Measurements from ENCODE around the gene PLOD1. TPM values are rescaled to one million over a fixed set of nuclear protein-coding genes. Genes with fewer than 3 reads are reported as not detected.
A peak's percentile ranks its signal among the peaks of the same experiment; 100 is the strongest.

The PLOD1 gene
- total and polyA plus RNA-seq, 2 of the 13 experiments (the other 11 are each of a cell fraction or from before 2014, with no cell fraction given): 70.1 to 318 TPM

DNA sequence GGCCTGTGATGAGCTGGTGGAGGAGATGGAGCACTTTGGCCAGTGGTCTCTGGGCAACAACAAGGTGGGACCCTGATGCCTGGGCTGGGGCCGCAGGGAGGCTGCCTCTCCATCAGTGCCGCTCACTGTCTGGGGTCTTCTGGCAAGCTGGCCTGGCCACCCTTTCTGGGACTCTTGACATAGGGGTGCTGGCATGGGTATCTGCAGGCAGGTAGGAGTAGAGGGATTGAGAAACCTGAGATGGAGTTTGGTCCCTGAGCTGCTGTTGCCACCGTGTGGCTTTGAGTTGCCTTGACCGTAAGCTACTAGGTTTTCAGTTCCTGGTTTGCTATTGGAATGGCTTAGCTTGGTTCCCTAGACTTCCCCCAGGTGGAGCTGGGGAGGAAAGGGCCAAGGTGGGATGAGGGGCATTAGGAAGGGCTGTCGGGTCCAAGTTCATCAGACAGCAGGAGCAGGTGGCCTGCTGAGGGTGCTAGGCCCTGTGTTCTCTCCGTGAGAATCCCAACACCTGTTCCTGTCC lies 32.6 kb downstream of the PLOD1 start (continued):
- TF ChIP-seq, protein P1, sequence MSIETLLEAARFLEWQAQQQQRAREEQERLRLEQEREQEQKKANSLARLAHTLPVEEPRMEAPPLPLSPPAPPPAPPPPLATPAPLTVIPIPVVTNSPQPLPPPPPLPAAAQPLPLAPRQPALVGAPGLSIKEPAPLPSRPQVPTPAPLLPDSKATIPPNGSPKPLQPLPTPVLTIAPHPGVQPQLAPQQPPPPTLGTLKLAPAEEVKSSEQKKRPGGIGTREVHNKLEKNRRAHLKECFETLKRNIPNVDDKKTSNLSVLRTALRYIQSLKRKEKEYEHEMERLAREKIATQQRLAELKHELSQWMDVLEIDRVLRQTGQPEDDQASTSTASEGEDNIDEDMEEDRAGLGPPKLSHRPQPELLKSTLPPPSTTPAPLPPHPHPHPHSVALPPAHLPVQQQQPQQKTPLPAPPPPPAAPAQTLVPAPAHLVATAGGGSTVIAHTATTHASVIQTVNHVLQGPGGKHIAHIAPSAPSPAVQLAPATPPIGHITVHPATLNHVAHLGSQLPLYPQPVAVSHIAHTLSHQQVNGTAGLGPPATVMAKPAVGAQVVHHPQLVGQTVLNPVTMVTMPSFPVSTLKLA (IDR thresholded peaks at IDR 0.05): no peak
- no peak for TF ChIP-seq TRIM24 (CRISPR knock-in tag; IDR thresholded peaks at IDR 0.05)
- TF ChIP-seq ZSCAN22 (CRISPR knock-in tag; IDR thresholded peaks at IDR 0.05): no peak
- TF ChIP-seq, protein P2, sequence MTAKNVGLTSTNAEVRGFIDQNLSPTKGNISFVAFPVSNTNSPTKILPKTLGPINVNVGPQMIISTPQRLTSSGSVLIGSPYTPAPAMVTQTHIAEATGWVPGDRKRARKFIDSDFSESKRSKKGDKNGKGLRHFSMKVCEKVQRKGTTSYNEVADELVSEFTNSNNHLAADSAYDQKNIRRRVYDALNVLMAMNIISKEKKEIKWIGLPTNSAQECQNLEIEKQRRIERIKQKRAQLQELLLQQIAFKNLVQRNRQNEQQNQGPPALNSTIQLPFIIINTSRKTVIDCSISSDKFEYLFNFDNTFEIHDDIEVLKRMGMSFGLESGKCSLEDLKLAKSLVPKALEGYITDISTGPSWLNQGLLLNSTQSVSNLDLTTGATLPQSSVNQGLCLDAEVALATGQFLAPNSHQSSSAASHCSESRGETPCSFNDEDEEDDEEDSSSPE (CRISPR knock-in tag; IDR thresholded peaks at IDR 0.05): no peak
- TF ChIP-seq, protein P3, sequence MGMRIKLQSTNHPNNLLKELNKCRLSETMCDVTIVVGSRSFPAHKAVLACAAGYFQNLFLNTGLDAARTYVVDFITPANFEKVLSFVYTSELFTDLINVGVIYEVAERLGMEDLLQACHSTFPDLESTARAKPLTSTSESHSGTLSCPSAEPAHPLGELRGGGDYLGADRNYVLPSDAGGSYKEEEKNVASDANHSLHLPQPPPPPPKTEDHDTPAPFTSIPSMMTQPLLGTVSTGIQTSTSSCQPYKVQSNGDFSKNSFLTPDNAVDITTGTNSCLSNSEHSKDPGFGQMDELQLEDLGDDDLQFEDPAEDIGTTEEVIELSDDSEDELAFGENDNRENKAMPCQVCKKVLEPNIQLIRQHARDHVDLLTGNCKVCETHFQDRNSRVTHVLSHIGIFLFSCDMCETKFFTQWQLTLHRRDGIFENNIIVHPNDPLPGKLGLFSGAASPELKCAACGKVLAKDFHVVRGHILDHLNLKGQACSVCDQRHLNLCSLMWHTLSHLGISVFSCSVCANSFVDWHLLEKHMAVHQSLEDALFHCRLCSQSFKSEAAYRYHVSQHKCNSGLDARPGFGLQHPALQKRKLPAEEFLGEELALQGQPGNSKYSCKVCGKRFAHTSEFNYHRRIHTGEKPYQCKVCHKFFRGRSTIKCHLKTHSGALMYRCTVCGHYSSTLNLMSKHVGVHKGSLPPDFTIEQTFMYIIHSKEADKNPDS (CRISPR knock-in tag; IDR thresholded peaks at IDR 0.05): no peak
- no peak for TF ChIP-seq ZC3H4 (CRISPR knock-in tag; IDR thresholded peaks at IDR 0.05; ENCODE audit: borderline replicate concordance)
- no peak; the same call in 1 of the 2 replicates for TF ChIP-seq TBX2 (CRISPR knock-in tag; IDR thresholded peaks at IDR 0.05; ENCODE audit: borderline replicate concordance)
- TF ChIP-seq, protein P4, sequence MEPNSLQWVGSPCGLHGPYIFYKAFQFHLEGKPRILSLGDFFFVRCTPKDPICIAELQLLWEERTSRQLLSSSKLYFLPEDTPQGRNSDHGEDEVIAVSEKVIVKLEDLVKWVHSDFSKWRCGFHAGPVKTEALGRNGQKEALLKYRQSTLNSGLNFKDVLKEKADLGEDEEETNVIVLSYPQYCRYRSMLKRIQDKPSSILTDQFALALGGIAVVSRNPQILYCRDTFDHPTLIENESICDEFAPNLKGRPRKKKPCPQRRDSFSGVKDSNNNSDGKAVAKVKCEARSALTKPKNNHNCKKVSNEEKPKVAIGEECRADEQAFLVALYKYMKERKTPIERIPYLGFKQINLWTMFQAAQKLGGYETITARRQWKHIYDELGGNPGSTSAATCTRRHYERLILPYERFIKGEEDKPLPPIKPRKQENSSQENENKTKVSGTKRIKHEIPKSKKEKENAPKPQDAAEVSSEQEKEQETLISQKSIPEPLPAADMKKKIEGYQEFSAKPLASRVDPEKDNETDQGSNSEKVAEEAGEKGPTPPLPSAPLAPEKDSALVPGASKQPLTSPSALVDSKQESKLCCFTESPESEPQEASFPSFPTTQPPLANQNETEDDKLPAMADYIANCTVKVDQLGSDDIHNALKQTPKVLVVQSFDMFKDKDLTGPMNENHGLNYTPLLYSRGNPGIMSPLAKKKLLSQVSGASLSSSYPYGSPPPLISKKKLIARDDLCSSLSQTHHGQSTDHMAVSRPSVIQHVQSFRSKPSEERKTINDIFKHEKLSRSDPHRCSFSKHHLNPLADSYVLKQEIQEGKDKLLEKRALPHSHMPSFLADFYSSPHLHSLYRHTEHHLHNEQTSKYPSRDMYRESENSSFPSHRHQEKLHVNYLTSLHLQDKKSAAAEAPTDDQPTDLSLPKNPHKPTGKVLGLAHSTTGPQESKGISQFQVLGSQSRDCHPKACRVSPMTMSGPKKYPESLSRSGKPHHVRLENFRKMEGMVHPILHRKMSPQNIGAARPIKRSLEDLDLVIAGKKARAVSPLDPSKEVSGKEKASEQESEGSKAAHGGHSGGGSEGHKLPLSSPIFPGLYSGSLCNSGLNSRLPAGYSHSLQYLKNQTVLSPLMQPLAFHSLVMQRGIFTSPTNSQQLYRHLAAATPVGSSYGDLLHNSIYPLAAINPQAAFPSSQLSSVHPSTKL (CRISPR knock-in tag; IDR thresholded peaks at IDR 0.05): 0 out of 2 replicates have a peak, but pooled peaks have one; percentile 16
- no peak for TF ChIP-seq RFX5 (IDR thresholded peaks at IDR 0.05; ENCODE audit: low read depth, low read length)
- no peak for TF ChIP-seq ZNF768 (CRISPR knock-in tag; IDR thresholded peaks at IDR 0.05)
- TF ChIP-seq, protein P5, sequence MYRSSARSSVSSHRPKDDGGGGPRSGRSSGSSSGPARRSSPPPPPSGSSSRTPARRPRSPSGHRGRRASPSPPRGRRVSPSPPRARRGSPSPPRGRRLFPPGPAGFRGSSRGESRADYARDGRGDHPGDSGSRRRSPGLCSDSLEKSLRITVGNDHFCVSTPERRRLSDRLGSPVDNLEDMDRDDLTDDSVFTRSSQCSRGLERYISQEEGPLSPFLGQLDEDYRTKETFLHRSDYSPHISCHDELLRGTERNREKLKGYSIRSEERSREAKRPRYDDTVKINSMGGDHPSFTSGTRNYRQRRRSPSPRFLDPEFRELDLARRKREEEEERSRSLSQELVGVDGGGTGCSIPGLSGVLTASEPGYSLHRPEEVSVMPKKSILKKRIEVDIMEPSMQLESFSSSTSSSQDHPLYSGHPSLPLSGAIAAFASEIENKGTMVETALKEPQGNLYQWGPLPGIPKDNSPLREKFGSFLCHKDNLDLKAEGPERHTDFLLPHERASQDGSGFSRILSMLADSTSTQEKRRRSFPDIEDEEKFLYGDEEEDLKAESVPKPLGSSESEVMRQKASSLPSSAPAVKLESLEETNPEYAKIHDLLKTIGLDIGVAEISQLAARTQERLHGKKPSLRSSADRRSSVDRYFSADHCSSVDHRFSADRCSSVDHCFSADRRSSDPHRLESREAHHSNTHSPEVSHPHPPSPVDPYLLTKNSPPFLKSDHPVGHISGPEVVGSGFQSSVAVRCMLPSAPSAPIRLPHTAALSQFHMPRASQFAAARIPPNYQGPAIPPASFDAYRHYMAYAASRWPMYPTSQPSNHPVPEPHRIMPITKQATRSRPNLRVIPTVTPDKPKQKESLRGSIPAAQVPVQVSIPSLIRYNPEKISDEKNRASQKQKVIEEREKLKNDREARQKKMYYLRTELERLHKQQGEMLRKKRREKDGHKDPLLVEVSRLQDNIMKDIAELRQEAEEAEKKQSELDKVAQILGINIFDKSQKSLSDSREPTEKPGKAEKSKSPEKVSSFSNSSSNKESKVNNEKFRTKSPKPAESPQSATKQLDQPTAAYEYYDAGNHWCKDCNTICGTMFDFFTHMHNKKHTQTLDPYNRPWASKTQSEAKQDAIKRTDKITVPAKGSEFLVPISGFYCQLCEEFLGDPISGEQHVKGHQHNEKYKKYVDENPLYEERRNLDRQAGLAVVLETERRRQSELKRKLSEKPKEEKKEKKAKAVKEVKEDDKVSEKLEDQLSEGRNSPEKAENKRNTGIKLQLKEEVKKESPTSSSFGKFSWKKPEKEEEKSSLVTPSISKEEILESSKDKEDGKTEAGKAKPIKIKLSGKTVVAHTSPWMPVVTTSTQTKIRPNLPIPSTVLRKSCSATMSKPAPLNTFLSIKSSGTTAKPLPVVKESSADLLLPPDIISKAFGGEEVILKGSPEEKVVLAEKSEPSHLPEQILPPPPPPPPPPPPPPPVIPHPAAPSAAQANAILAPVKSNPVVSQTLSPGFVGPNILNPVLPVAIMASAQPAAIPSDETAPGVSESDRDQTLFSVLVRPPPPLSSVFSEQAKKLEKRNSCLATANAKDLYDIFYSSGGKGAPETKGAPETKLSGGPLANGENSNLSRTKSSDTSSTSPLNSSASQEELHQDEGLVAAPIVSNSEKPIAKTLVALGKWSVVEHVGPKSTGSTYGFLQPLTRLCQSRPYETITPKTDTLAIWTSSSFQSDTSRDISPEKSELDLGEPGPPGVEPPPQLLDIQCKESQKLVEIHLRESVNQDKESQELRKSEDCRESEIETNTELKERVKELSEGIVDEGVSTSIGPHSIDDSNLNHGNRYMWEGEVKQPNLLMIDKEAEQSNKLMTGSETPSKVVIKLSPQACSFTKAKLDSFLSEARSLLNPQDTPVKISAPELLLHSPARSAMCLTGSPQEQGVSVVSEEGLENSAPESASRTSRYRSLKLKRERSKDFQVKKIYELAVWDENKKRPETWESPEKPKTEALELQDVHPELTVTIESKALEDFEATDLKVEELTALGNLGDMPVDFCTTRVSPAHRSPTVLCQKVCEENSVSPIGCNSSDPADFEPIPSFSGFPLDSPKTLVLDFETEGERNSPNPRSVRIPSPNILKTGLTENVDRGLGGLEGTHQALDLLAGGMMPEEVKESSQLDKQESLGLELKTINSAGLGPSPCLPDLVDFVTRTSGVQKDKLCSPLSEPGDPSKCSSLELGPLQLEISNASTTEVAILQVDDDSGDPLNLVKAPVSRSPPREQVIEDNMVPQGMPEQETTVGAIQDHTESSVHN (CRISPR knock-in tag; IDR thresholded peaks at IDR 0.05): no peak
